Upper lobe of left lung (tissue), 6 donors: ENCODE measurements around the gene LRRC15. TPM values are rescaled to one million over a fixed set of nuclear protein-coding genes. Genes with fewer than 3 reads are reported as not detected.

Experiments used
- ATAC-seq, 2 donors: fragments of 200-7000 bp; cut with Tn5 transposase; one replicate each; pipeline ENCODE4 v1.9.1; 2022; ENCODE audit warnings: mild to moderate bottlenecking in 2 of 2, moderate library complexity in 2 of 2; ENCODE audit not compliant: low FRiP score in 2 of 2
- DNase-seq, 2 donors: peaks; one replicate each; pipeline ENCODE4 v3.0.0-alpha.2; 2019 to 2020
- H3K27ac ChIP-seq, 4 donors: fragments of 200-600 bp; sonication (generic); one replicate each; pipeline ENCODE4 v1.5.1; 2016 to 2019
- H3K27me3 ChIP-seq, 4 donors: fragments of 200-600 bp; sonication (generic); one replicate each; pipeline ENCODE4 v1.5.1; 2017 to 2019
- H3K36me3 ChIP-seq, 4 donors: fragments of 200-600 bp; sonication (generic); one replicate each; pipeline ENCODE4 v1.5.1; 2016 to 2019
- H3K4me1 ChIP-seq, 4 donors: fragments of 200-600 bp; sonication (generic); one replicate each; pipeline ENCODE4 v1.5.1; 2018 to 2019
- H3K4me3 ChIP-seq, 4 donors: fragments of 200-600 bp; sonication (generic); one replicate each; pipeline ENCODE4 v1.5.1; 2017 to 2019; ENCODE audit warnings: mild to moderate bottlenecking in 2 of 4, moderate library complexity in 1 of 4
- H3K9me3 ChIP-seq, 4 donors: fragments of 200-600 bp; sonication (generic); one replicate each; pipeline ENCODE4 v1.5.1; 2018 to 2019
- CTCF ChIP-seq, 6 experiments: fragments of 450-650 bp in 4 of 6; fragments of 200-600 bp in 2 of 6; sonication (generic) in 2 of 6; IDR thresholded peaks; one replicate each; pipeline ENCODE4 v1.5.1; 2016 to 2019; ENCODE audit warnings: antibody characterized with exemption in 6 of 6
- EP300 ChIP-seq, 4 donors: sonication (generic); formaldehyde crosslinking; IDR thresholded peaks; one replicate each; pipeline ENCODE4 v1.5.1; 2017; ENCODE audit warnings: antibody characterized with exemption in 4 of 4, control low read depth in 2 of 4
- POLR2A ChIP-seq, 4 donors: fragments of 450-650 bp; IDR thresholded peaks; one replicate each; pipeline ENCODE4 v1.5.1; 2016 to 2017; ENCODE audit warnings: antibody characterized with exemption in 4 of 4, mild to moderate bottlenecking in 2 of 4
- POLR2AphosphoS5 ChIP-seq, 2 donors: sonication (generic); formaldehyde crosslinking; IDR thresholded peaks; one replicate each; pipeline ENCODE4 v1.5.1; 2017; ENCODE audit warnings: antibody characterized with exemption in 2 of 2
- WGBS, 2 donors: methylation state at CpG; one replicate each; pipeline ENCODE4 v1.1.5; 2017 to 2018; 5-methylcytosine and 5-hydroxymethylcytosine counted together
- total RNA-seq, 6 donors: library from RNA; depleted of rRNA in 4 of 6; stranded (reverse); fragments of >200 nt in 4 of 6; gene quantifications; one replicate each; pipeline versions ENCODE4 v1.1.0 to v1.2.1, GENCODE V29; 2016 to 2021
- donor health status: DM: no; HTN: no; CAD: no; lungs with moderate emphysema.
- donor health status: DM: no; HTN: yes; CAD: no; lungs with severe emphysema.

LRRC15 gene
- total RNA-seq, 6 donors from 2014 or later, result 0.15 to 1.1 (median 1.0) TPM; not detected in 3

GRCh38 chr3:194328053-194328657, 41.4 kb downstream of the LRRC15 start:
- no peaks in the 10 kb centered on the region for H3K9me3 ChIP-seq
- no peaks in the 10 kb centered on the region for H3K36me3 ChIP-seq
- H3K4me3 ChIP-seq, result no peak overlapping the region
- WGBS, 2 donors, result 85 to 90% methylated on average over 20 to 27 of the region's 27 CpGs
- no peak for ATAC-seq
- H3K27ac ChIP-seq, result no peak overlapping the region
- peaks cover under 1 to 20% (median 5%) of the 10 kb centered on the region in 4 donors for H3K4me1 ChIP-seq
- H3K27me3 ChIP-seq, result no peaks in the 10 kb centered on the region
- no peak for DNase-seq
- TF ChIP-seq EP300 (IDR thresholded peaks at IDR 0.05), result no peak
- TF ChIP-seq CTCF (IDR thresholded peaks at IDR 0.05), result no peak
- TF ChIP-seq POLR2A (IDR thresholded peaks at IDR 0.05), result no peak
- TF ChIP-seq POLR2AphosphoS5 (IDR thresholded peaks at IDR 0.05), result no peak

GRCh38 chr3:194327218-194328052, 42.1 kb downstream of the LRRC15 start:
- no peak for ATAC-seq
- TF ChIP-seq POLR2AphosphoS5 (IDR thresholded peaks at IDR 0.05) (no peak), POLR2A (IDR thresholded peaks at IDR 0.05) (no peak), EP300 (IDR thresholded peaks at IDR 0.05) (no peak), CTCF (IDR thresholded peaks at IDR 0.05) (no peak)
- 87 to 91% methylated on average over 5 of the region's 5 CpGs for WGBS, 2 donors

GRCh38 chr3:194326968-194327217, 42.6 kb downstream of the LRRC15 start:
- no peak for TF ChIP-seq POLR2A (IDR thresholded peaks at IDR 0.05)
- no peak for TF ChIP-seq CTCF (IDR thresholded peaks at IDR 0.05)
- no peak overlapping the region for H3K27ac ChIP-seq
- WGBS, 2 donors, result 85 to 91% methylated on average over 2 of the region's 2 CpGs
- H3K4me1 ChIP-seq, result peaks cover 0 to 19% (median 5%) of the 10 kb centered on the region in 4 donors
- ATAC-seq (no peak), DNase-seq (no peak)
- no peak overlapping the region for H3K4me3 ChIP-seq
- no peaks in the 10 kb centered on the region for H3K27me3 ChIP-seq
- no peaks in the 10 kb centered on the region for H3K9me3 ChIP-seq
- no peaks in the 10 kb centered on the region for H3K36me3 ChIP-seq

More at GRCh38 chr3:194327218-194328052, 42.1 kb downstream of the LRRC15 start:
- no peak for DNase-seq
- no peaks in the 10 kb centered on the region for H3K36me3 ChIP-seq
- H3K4me1 ChIP-seq, result peaks cover 0 to 19% (median 5%) of the 10 kb centered on the region in 4 donors
- H3K9me3 ChIP-seq, result no peaks in the 10 kb centered on the region
- H3K27ac ChIP-seq, result no peak overlapping the region
- no peaks in the 10 kb centered on the region for H3K27me3 ChIP-seq
- no peak overlapping the region for H3K4me3 ChIP-seq

- Histone ChIP-seq H3K27ac (no peak overlapping the region), H3K4me1 (peaks cover 0 to 19% (median 5%) of the 10 kb centered on the region in 4 donors), H3K36me3 (no peaks in the 10 kb centered on the region), H3K9me3 (no peaks in the 10 kb centered on the region), H3K4me3 (no peak overlapping the region), H3K27me3 (no peaks in the 10 kb centered on the region)
- 61 to 65% methylated on average over 10 to 15 of the region's 15 CpGs for WGBS, 2 donors
- ATAC-seq (no peak), DNase-seq (no peak)
- TF ChIP-seq CTCF (IDR thresholded peaks at IDR 0.05), result no peak
- TF ChIP-seq POLR2A (IDR thresholded peaks at IDR 0.05), result no peak
- TF ChIP-seq EP300 (IDR thresholded peaks at IDR 0.05), result no peak
Observed at GRCh38 chr3:194326192-194326967, 43.2 kb downstream of the LRRC15 start.
